H9 (cell line): ENCODE measurements around the gene ERCC8. TPM values are rescaled to one million over a fixed set of nuclear protein-coding genes. Genes with fewer than 3 reads are reported as not detected.

Experiments used
- DNase-seq: peaks from one replicate; pipeline ENCODE4 v3.0.0-alpha.2; 2017
- H2AFZ ChIP-seq: one replicate; pipeline ENCODE4 v1.6.1; 2013; ENCODE audit warnings: mild to moderate bottlenecking, low read length, control low read depth, moderate library complexity
- H2AK5ac ChIP-seq: 2 replicates; pipeline ENCODE4 v1.6.1; 2013; ENCODE audit warnings: low read length, control low read depth, mixed read lengths; ENCODE audit not compliant: insufficient read length
- H2BK120ac ChIP-seq: one replicate; pipeline ENCODE4 v1.6.1; 2013; ENCODE audit warnings: low read depth, mild to moderate bottlenecking, low read length, control low read depth, inconsistent platforms; ENCODE audit not compliant: poor library complexity, severe bottlenecking
- H2BK12ac ChIP-seq: 2 replicates; pipeline ENCODE4 v1.6.1; 2013; ENCODE audit warnings: low read length, control low read depth, mixed read lengths, low read depth; ENCODE audit not compliant: insufficient read length
- H2BK15ac ChIP-seq: 2 replicates; pipeline ENCODE4 v1.6.1; 2013; ENCODE audit warnings: low read depth, low read length, control low read depth
- H2BK20ac ChIP-seq: one replicate; pipeline ENCODE4 v1.6.1; 2013; ENCODE audit warnings: low read depth, mild to moderate bottlenecking, low read length, control low read depth, inconsistent platforms; ENCODE audit not compliant: poor library complexity, severe bottlenecking
- H2BK5ac ChIP-seq: 2 replicates; pipeline ENCODE4 v1.6.1; 2013; ENCODE audit warnings: low read length, control low read depth, mixed read lengths; ENCODE audit not compliant: insufficient read length
- H3K14ac ChIP-seq: 2 replicates; pipeline ENCODE4 v1.6.1; 2013; ENCODE audit warnings: low read length, control low read depth; ENCODE audit not compliant: insufficient read depth
- H3K18ac ChIP-seq: 2 replicates; pipeline ENCODE4 v1.6.1; 2013; ENCODE audit warnings: low read depth, mild to moderate bottlenecking, mixed read lengths, low read length, control low read depth; ENCODE audit not compliant: insufficient read length
- H3K23ac ChIP-seq: 2 replicates; pipeline ENCODE4 v1.6.1; 2013; ENCODE audit warnings: low read length, control low read depth, mixed read lengths, low read depth; ENCODE audit not compliant: insufficient read length
- H3K23me2 ChIP-seq: 2 replicates; pipeline ENCODE4 v1.6.1; 2013; ENCODE audit warnings: low read depth, mild to moderate bottlenecking, mixed read lengths, low read length, control low read depth; ENCODE audit not compliant: insufficient read length, poor library complexity, severe bottlenecking
- H3K27ac ChIP-seq: 2 replicates; pipeline ENCODE4 v1.5.1; 2013; ENCODE audit warnings: low read length, control low read depth, mixed read lengths, low read depth; ENCODE audit not compliant: insufficient read length
- H3K27me3 ChIP-seq: 2 replicates; pipeline ENCODE4 v1.6.1; 2013; ENCODE audit warnings: low read length, control low read depth, inconsistent platforms; ENCODE audit not compliant: insufficient read depth
- H3K4ac ChIP-seq: 2 replicates; pipeline ENCODE4 v1.6.1; 2013; ENCODE audit warnings: low read depth, mild to moderate bottlenecking, control low read depth, inconsistent platforms, low read length, moderate library complexity
- H3K4me1 ChIP-seq: 2 replicates; pipeline ENCODE4 v1.6.1; 2013; ENCODE audit warnings: low read length, control low read depth, inconsistent platforms; ENCODE audit not compliant: insufficient read depth
- H3K4me2 ChIP-seq: 2 replicates; pipeline ENCODE4 v1.6.1; 2013; ENCODE audit warnings: low read length, control low read depth, mixed read lengths; ENCODE audit not compliant: insufficient read length, insufficient read depth
- H3K56ac ChIP-seq: 2 replicates; pipeline ENCODE4 v1.6.1; 2013; ENCODE audit warnings: low read depth, mild to moderate bottlenecking, mixed read lengths, low read length, control low read depth; ENCODE audit not compliant: insufficient read length
- H3K79me1 ChIP-seq: 2 replicates; pipeline ENCODE4 v1.6.1; 2013; ENCODE audit warnings: low read depth, mild to moderate bottlenecking, moderate library complexity, low read length, control low read depth, inconsistent platforms; ENCODE audit not compliant: insufficient read depth, poor library complexity, severe bottlenecking
- H3K79me2 ChIP-seq: 2 replicates; pipeline ENCODE4 v1.6.1; 2013; ENCODE audit warnings: low read length, control low read depth, inconsistent platforms; ENCODE audit not compliant: insufficient read depth
- H3K9ac ChIP-seq: 2 replicates; pipeline ENCODE4 v1.6.1; 2013; ENCODE audit warnings: low read length, control low read depth, mixed read lengths; ENCODE audit not compliant: insufficient read length; ENCODE audit errors: extremely low read depth
- H3K9me3 ChIP-seq: one replicate; pipeline ENCODE4 v1.6.1; 2013; ENCODE audit warnings: low read depth, low read length, inconsistent platforms; ENCODE audit not compliant: control insufficient read depth
- H3T11ph ChIP-seq: one replicate; pipeline ENCODE4 v1.6.1; 2013; ENCODE audit warnings: mild to moderate bottlenecking, low read length, control low read depth, inconsistent platforms
- H4K20me1 ChIP-seq: one replicate; pipeline ENCODE4 v1.6.1; 2013; ENCODE audit not compliant: control insufficient read depth, insufficient read length, insufficient read depth
- H4K5ac ChIP-seq: 2 replicates; pipeline ENCODE4 v1.6.1; 2013; ENCODE audit warnings: low read depth, mild to moderate bottlenecking, mixed read lengths, low read length, control low read depth; ENCODE audit not compliant: insufficient read length
- H4K8ac ChIP-seq: replicated peaks from 2 replicates; pipeline ENCODE4 v1.6.1; 2013; ENCODE audit warnings: low read length, control low read depth, mixed read lengths, low read depth; ENCODE audit not compliant: insufficient read length
- H4K91ac ChIP-seq: 2 replicates; pipeline ENCODE4 v1.6.1; 2013; ENCODE audit warnings: low read depth, mild to moderate bottlenecking, moderate library complexity, mixed read lengths, low read length, control low read depth; ENCODE audit not compliant: insufficient read length
- H3K27ac Mint-ChIP-seq, 3 experiments: 2 replicates in 2 of 3; 3 replicates in 1 of 3; pipeline ENCODE4 v1.8.0; 2020 to 2021; ENCODE audit warnings: mixed read lengths in 3 of 3, mild to moderate bottlenecking in 1 of 3, moderate library complexity in 1 of 3
- H3K27me3 Mint-ChIP-seq: 2 replicates; pipeline ENCODE4 v1.8.0; 2021; ENCODE audit warnings: low read depth, mild to moderate bottlenecking, moderate library complexity, mixed read lengths
- H3K36me3 Mint-ChIP-seq, 3 experiments: 2 replicates in 2 of 3; 3 replicates in 1 of 3; pipeline ENCODE4 v1.8.0; 2020 to 2021; ENCODE audit warnings: low read depth in 3 of 3, mixed read lengths in 3 of 3; ENCODE audit not compliant: insufficient read depth in 1 of 3
- H3K4me1 Mint-ChIP-seq, 2 experiments: 2 replicates each; pipeline ENCODE4 v1.8.0; 2020; ENCODE audit warnings: mixed read lengths in 2 of 2
- H3K4me3 Mint-ChIP-seq, 2 experiments: 2 replicates in 1 of 2; 3 replicates in 1 of 2; pipeline ENCODE4 v1.8.0; 2020 to 2021; ENCODE audit warnings: mild to moderate bottlenecking in 2 of 2, mixed read lengths in 2 of 2, moderate library complexity in 1 of 2
- H3K9me3 Mint-ChIP-seq, 2 experiments: 2 replicates in 1 of 2; 3 replicates in 1 of 2; pipeline ENCODE4 v1.8.0; 2020; ENCODE audit warnings: mild to moderate bottlenecking in 2 of 2, mixed read lengths in 2 of 2, moderate library complexity in 1 of 2
- CTCF ChIP-seq: fragments of 200-600 bp; sonication (generic); conservative IDR thresholded peaks from 3 replicates; pipeline ENCODE4 v1.8.0; 2021; ENCODE audit warnings: antibody characterized with exemption, mild to moderate bottlenecking
- WGBS: extraction: QIAGEN DNeasy Blood & Tissue Kit; methylation state at CpG from one replicate; pipeline ENCODE4 v1.1.7; 2013; ENCODE audit warnings: missing lambda C conversion rate, low lambda C conversion rate, mixed read lengths; ENCODE audit not compliant: insufficient read length; ENCODE audit errors: extremely low coverage; 5-methylcytosine and 5-hydroxymethylcytosine counted together
- total RNA-seq: library from RNA; stranded (reverse); gene quantifications from 2 replicates; pipeline ENCODE4 v1.2.1, GENCODE V29; 2021

The ERCC8 gene
- total RNA-seq, 1 experiment from 2014 or later: 18.0 TPM

GRCh38 chr5:60918466-60918865 lies 26.4 kb downstream of the ERCC8 start:
- H4K91ac ChIP-seq: no peak overlapping the region
- no peak overlapping the region for H2BK15ac ChIP-seq
- no peak overlapping the region for H3K18ac ChIP-seq
- H4K5ac ChIP-seq: no peak overlapping the region
- no peak overlapping the region for H2AFZ ChIP-seq
- H3K36me3 Mint-ChIP-seq: peaks cover 23 to 34% (median 32%) of the 10 kb centered on the region in 3 experiments
- H3K4me2 ChIP-seq: no peak overlapping the region
- no peaks in the 10 kb centered on the region for H4K20me1 ChIP-seq
- no peaks in the 10 kb centered on the region for H3K23me2 ChIP-seq
- no peak for TF ChIP-seq CTCF
- no peaks in the 10 kb centered on the region for H3K79me1 ChIP-seq
- H3K9ac ChIP-seq: no peak overlapping the region
- H3K4me3 Mint-ChIP-seq: no peak overlapping the region
- H3K27ac ChIP-seq: no peak overlapping the region
- no peak overlapping the region for H2AK5ac ChIP-seq
- no peaks in the 10 kb centered on the region for H3K27me3 ChIP-seq
- H3K79me2 ChIP-seq: no peaks in the 10 kb centered on the region
- H3K56ac ChIP-seq: no peak overlapping the region
- H3K4me1 ChIP-seq: no peaks in the 10 kb centered on the region
- H3K27ac Mint-ChIP-seq: 0 out of 7 replicates have a peak overlapping the region, but pooled peaks of 1 of the 3 experiments have one; percentile 24
- H3K9me3 Mint-ChIP-seq: peaks cover 0 to 5% of the 10 kb centered on the region in 2 experiments; a peak in 2 of 5 replicates
- H3K9me3 ChIP-seq: no peaks in the 10 kb centered on the region
- no peak overlapping the region for H3K14ac ChIP-seq
- no CpG with 5 or more reads among the region's 2 CpGs for WGBS
- DNase-seq: no peak
- H2BK120ac ChIP-seq: no peak overlapping the region
- no peaks in the 10 kb centered on the region for H3K27me3 Mint-ChIP-seq
- no peak overlapping the region for H2BK5ac ChIP-seq
- H2BK12ac ChIP-seq: no peak overlapping the region
- H3T11ph ChIP-seq: no peak overlapping the region
- H4K8ac ChIP-seq: no peak overlapping the region
- H2BK20ac ChIP-seq: no peak overlapping the region
- H3K4ac ChIP-seq: no peak overlapping the region
- H3K23ac ChIP-seq: no peak overlapping the region
- H3K4me1 Mint-ChIP-seq: no peaks in the 10 kb centered on the region
